ENCODE results near the gene TMEM201. TPM values are rescaled to one million over a fixed set of nuclear protein-coding genes. Genes with fewer than 3 reads are reported as not detected.

Gene TMEM201
- total RNA-seq, 1 experiment from 2014 or later = 49.0 TPM

GRCh38 chr1:9573723-9574122, 15.0 kb upstream of the TMEM201 start:
- DNase-seq (ENCODE audit: low spot score) = peak; percentile 39
- peak; percentile 51 for TF ChIP-seq CTCF (conservative IDR thresholded peaks at IDR 0.05; ENCODE audit: low read depth, low read length)
- TF ChIP-seq EZH2 (IDR thresholded peaks at IDR 0.05; ENCODE audit: borderline replicate concordance, low read depth, low read length, poor library complexity, severe bottlenecking) = no peak
- no peaks in the 10 kb centered on the region for H3K27me3 ChIP-seq (replicated peaks; ENCODE audit: insufficient read depth, low read depth, low read length, poor library complexity)
- intact Hi-C loops (cut with micrococcal nuclease; ENCODE audit: unreplicated experiment) = loop anchor here (1.0 to 10.0 kb wide), 2 partner anchors 78 to 309 kb away; no protein-coding TSS in a partner anchor
- ChIA-PET CTCF (interaction anchor here (0.7 to 1.0 kb wide), 2 partner anchors 46 to 78 kb away, joined by 3 to 4 read pairs; no protein-coding TSS in a partner anchor), POLR2A (ENCODE audit: low non-redundant PET) (no interaction called here)
- no peak overlapping the region for H3K4me3 ChIP-seq (ENCODE audit: low read depth, low read length, poor library complexity, severe bottlenecking)
- H3K36me3 ChIP-seq (ENCODE audit: insufficient read depth, low read length, poor library complexity, severe bottlenecking) = peaks cover 35% of the 10 kb centered on the region
- H3K4me1 ChIP-seq (ENCODE audit: insufficient read depth, low read length, poor library complexity, severe bottlenecking) = no peaks in the 10 kb centered on the region
- BruUV-seq (replicated peaks) = no TSS peak
- H3K9me3 ChIP-seq (ENCODE audit: low read depth, low read length, poor library complexity, severe bottlenecking) = no peaks in the 10 kb centered on the region
- no peak overlapping the region for H3K27ac ChIP-seq (ENCODE audit: low read depth, low read length, poor library complexity, severe bottlenecking)

- intact Hi-C loops (cut with micrococcal nuclease; ENCODE audit: unreplicated experiment) = loop anchor here (10.0 kb wide), 1 partner anchor 311 kb away; no protein-coding TSS in a partner anchor
- no peak overlapping the region for H3K27ac ChIP-seq (ENCODE audit: low read depth, low read length, poor library complexity, severe bottlenecking)
- H3K4me1 ChIP-seq (ENCODE audit: insufficient read depth, low read length, poor library complexity, severe bottlenecking) = no peaks in the 10 kb centered on the region
- ChIA-PET CTCF (no interaction called here), POLR2A (ENCODE audit: low non-redundant PET) (no interaction called here)
- no peak for DNase-seq (ENCODE audit: low spot score)
- no peak overlapping the region for H3K4me3 ChIP-seq (ENCODE audit: low read depth, low read length, poor library complexity, severe bottlenecking)
- TF ChIP-seq CTCF (conservative IDR thresholded peaks at IDR 0.05; ENCODE audit: low read depth, low read length) (no peak), EZH2 (IDR thresholded peaks at IDR 0.05; ENCODE audit: borderline replicate concordance, low read depth, low read length, poor library complexity, severe bottlenecking) (no peak)
- no TSS peak for BruUV-seq (replicated peaks)
- no peaks in the 10 kb centered on the region for H3K27me3 ChIP-seq (replicated peaks; ENCODE audit: insufficient read depth, low read depth, low read length, poor library complexity)
- peaks cover 44% of the 10 kb centered on the region for H3K36me3 ChIP-seq (ENCODE audit: insufficient read depth, low read length, poor library complexity, severe bottlenecking)
- H3K9me3 ChIP-seq (ENCODE audit: low read depth, low read length, poor library complexity, severe bottlenecking) = no peaks in the 10 kb centered on the region
Observed at GRCh38 chr1:9575486-9575885, 13.2 kb upstream of the TMEM201 start.

- H3K36me3 ChIP-seq (ENCODE audit: insufficient read depth, low read length, poor library complexity, severe bottlenecking) = peaks cover 53% of the 10 kb centered on the region
- no TSS peak for BruUV-seq (replicated peaks)
- no peak for DNase-seq (ENCODE audit: low spot score)
- H3K27ac ChIP-seq (ENCODE audit: low read depth, low read length, poor library complexity, severe bottlenecking) = no peak overlapping the region
- intact Hi-C loops (cut with micrococcal nuclease; ENCODE audit: unreplicated experiment) = loop anchor here (10.0 kb wide), 1 partner anchor 312 kb away; no protein-coding TSS in a partner anchor
- TF ChIP-seq EZH2 (IDR thresholded peaks at IDR 0.05; ENCODE audit: borderline replicate concordance, low read depth, low read length, poor library complexity, severe bottlenecking) (no peak), CTCF (conservative IDR thresholded peaks at IDR 0.05; ENCODE audit: low read depth, low read length) (0 out of 2 replicates have a peak, but pooled peaks have one; percentile 17)
- no peaks in the 10 kb centered on the region for H3K9me3 ChIP-seq (ENCODE audit: low read depth, low read length, poor library complexity, severe bottlenecking)
- H3K27me3 ChIP-seq (replicated peaks; ENCODE audit: insufficient read depth, low read depth, low read length, poor library complexity) = no peaks in the 10 kb centered on the region
- no peak overlapping the region for H3K4me3 ChIP-seq (ENCODE audit: low read depth, low read length, poor library complexity, severe bottlenecking)
- H3K4me1 ChIP-seq (ENCODE audit: insufficient read depth, low read length, poor library complexity, severe bottlenecking) = no peaks in the 10 kb centered on the region
- ChIA-PET CTCF (no interaction called here), POLR2A (ENCODE audit: low non-redundant PET) (no interaction called here)
Observed at GRCh38 chr1:9576903-9577302, 11.8 kb upstream of the TMEM201 start.

Measured in A673 (cell line).